Stimulated activated naive CD4-positive, alpha-beta T cell (primary cell): Measurements from ENCODE around the gene MSLN.
"Not testable (repeated sequence)": the region's sequence is repeated elsewhere in the genome, so short reads cannot be mapped to it uniquely, and the experiment has no call there.

ENCODE experiments used
- DNase-seq, 6 experiments: peaks; one replicate each; lab custom pipeline; 2025; lab: John Stamatoyannopoulos, UW

The MSLN gene

DNA sequence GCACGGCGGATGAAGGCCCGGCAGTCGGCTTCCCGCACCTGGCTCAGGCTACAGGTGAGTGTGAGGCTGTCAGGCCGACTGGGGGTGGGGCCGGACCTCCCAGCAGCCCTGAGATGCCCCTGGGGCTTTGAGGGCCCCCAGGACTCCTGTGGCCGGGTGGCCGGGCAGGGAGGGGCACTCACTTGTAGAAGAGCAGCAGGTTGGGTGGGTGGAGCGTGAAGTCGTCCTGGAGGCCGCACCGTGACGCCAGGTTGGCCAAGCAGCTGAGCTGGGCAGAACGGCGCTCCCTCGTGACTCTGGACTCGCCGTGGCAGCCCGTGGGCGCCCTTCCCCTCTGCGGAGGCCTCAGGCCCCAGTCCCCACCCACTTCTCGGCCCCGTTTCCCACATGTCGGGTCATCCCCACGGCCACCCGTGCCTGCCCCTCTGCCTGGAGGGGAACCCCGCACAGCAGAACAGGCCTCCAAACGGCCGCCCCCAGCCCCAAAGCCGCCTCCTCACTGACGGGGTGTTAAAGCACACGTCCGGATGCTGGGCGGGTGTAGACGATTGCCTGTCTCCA, 14.8 kb downstream of the MSLN start:
- DNase-seq, result no peak

DNA sequence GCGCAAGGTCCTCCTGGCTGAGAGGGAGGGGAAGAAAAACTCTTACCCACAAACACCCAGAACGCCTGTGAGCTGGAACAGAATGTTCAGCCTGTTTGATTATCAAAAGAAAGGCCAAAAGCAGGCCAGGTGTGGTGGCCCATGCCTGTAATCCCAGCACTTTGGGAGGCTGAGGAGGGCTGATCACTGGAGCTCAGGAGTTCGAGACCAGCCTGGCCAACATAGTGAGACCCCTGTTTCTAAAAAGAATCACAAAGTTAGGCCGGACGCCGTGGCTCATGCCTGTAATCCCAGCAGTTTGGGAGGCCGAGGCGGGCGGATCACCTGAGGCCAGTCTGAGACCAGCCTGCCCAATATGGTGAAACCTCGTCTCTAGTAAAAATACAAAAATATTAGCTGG, 15.8 kb downstream of the MSLN start:
- not testable (repeated sequence) for DNase-seq

DNA sequence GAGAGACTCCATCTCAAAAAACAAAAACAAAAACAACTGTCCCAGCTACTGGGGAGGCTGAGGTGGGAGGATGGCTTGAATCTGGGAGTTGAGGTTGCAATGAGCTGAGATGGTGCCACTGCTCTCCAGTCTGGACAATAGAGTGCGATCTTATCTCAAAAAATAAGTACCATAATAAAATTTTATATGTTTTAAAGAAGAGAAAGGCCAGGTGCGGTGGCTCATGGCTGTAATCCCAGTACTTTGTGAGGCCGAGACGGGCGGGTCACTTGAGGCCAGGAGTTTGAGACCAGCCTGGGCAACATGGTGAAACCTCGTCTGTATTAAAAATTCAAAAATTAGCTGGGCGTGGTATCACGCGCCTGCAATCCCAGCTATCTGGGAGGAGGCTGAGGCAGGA, 16.3 kb downstream of the MSLN start:
- no peak for DNase-seq

DNA sequence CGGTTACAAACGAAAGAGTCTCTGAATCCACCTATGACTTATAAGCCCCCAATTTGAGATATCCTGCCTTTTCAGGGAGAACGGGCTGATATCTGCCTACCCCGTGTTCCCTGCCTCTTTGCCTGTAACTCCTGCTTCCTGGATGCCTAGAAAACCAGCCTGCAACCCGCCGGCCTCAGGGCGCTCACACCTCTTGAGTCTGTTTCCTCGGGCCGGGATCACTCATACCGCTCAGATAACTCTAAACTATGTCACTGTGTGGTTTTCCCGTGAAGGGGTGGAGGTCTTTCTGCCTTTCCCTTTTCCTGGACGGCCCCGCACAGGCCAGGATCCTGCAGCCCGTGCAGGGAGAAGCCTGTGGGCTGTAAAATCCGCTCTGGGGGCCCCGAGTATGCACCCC, 17.3 kb downstream of the MSLN start:
- no peak for DNase-seq

DNA sequence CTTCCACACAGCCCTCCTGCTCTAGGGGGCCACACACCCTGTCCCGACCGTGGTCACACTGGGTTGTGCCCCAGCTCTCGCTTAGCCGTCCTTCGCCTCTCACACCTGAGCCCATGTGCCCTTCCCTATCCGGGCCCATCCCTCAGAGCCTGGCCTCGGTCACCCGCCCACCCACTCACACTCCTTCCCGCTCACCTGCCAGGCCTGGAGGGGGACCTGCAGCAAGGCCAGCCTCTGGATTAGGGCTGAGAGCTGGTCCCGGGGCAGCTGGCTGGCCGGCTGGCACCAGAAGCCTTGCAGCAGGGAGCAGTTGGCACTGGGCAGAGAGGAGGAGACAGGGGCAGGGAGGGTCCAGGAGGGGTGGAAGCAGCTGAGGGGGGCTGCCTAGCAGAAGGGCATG, 17.9 kb downstream of the MSLN start:
- DNase-seq, result no peak

DNA sequence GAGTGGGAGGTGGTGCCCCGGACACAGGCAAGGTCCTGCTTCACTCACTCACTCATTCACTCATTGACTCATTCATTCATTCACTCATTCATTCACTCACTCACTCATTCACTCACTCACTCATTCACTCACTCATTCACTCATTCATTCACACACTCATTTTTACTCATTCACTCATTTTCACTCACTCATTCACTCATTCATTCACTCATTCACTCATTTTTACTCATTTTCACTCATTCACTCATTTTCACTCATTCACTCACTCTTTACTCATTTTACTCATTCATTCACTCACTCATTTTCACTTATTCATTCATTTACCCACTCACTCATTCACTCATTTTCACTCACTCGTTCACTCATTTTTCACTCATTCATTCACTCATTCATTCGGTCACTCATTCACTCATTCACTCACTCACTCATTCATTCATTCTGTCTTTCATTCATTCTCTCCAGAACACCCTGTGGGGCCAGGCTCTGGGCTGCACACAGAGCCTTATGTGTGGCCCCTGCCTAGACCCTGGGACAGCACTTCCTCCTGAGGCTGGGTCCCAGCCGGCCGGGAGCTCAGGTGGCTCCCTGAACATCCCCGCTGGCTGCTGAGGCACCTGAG, 18.5 kb downstream of the MSLN start:
- no peak for DNase-seq

DNA sequence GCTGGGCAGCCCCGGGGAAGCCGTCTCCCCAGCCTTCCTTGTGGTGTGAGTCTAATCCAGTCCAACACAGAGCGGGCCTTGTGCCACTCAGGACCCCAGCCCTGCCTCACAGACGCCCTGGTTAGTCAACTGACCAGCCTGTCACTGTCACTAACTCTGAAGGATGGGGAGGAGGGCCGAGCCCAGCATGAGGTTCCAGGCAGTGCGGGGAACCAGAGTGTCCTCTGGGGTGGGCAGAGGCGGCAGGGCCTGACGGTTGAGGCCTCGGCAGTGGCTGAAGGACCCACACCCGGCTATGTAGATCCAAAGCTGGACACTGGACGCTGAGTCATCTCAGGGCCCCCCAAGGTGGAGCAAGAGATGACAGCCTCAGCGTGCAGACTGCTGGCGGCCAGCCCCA, 19.0 kb downstream of the MSLN start:
- no peak for DNase-seq

DNA sequence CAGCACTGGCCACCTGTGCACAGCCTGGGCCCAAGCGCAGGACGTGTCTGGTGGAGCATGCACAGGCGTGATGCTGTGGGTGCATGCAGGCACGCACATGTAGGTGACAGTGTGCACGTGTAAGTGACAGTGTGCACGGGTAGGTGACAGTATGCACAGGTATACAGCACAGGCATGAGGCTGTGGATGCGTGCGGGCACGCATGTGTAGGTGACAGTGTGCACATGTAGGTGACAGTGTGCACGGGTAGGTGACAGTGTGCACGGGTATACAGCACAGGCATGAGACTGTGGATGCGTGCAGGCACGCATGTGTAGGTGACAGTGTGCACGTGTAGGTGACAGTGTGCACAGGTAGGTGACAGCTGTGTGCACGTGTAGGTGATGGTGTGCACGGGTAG, 19.8 kb downstream of the MSLN start:
- DNase-seq, result no peak

DNA sequence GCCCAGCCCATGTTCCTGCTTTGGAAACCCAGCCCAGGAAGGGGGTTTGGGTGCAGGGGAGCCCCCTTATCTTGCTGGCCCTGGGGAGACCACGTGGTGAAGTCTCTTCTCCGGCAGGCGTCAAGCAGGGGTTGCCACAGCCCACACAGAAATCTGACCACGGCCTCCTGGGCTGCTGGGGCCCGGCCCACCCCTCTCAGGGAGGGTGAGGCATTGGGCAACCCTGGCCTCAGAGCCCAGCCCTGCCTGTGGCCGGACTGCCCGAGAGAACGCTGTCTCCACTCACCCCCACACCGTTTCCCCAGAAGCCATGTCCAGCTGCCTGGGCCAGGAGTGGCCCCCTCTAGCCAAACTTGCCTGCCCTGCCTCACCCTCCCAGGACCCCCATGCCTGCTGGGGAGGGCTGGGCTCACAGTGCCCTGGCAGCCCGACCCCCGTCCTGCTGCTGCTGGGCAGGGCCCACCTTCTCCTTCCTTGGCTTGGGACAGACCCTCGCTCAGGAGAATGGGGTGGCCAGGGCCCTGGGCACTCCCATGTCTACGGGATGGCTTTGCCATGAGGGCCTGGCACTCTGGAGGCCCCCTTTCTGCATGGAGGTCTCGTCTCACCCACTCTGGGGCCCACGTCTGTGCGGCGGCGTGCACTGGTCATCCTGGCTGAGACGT, 20.9 kb downstream of the MSLN start:
- DNase-seq, result no peak

DNA sequence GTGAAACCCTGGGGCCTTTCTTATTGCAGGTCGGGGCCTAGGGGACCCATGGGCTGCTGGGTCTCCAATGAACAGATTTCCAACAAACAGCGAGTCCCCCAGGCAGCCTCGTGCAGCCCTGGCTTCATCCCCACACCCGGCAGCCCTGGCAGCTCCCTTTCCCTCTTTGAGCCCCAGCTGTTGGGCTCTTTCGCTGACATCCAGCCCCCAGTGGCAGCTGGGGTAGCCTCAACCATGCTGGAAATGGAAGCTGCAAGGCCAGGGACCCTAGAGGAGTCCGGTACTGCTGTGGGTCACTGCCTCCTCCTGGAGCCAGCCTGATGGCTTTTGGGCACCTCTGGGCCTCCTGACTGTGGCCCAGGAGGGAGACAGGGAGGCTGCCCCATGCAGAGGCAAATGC, 21.7 kb downstream of the MSLN start:
- no peak for DNase-seq

DNA sequence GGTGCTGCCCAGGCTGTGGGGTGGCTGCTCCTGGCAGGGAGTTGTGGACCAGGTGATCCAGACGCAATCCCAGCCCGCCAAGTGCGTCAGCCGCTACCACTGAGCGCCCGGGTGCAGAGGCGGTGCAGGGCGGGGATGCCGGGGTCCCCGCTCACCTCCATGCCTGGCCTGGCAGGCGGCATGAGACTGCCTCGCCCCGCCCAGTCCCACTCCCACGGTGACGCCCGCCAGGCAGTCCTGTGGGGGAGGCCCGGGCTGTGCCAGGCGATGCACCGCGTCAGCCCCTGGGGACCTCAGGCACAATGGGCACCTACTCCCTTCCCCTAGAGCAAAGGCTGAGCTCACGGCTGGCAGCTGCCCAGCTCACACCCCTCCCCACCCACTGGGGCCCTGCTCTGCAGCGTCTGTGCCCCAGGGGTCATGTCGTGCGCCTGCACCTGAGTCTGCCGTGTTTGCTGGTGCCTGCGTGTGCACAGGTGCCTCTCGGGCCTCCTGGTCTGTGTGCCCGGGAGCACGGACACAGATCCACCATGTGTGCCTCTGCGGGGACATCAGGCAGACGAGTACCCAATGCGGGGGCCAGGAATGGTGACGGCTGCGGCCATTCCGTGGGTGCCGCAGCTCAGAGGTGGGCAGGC, 22.4 kb downstream of the MSLN start:
- DNase-seq, result no peak

DNA sequence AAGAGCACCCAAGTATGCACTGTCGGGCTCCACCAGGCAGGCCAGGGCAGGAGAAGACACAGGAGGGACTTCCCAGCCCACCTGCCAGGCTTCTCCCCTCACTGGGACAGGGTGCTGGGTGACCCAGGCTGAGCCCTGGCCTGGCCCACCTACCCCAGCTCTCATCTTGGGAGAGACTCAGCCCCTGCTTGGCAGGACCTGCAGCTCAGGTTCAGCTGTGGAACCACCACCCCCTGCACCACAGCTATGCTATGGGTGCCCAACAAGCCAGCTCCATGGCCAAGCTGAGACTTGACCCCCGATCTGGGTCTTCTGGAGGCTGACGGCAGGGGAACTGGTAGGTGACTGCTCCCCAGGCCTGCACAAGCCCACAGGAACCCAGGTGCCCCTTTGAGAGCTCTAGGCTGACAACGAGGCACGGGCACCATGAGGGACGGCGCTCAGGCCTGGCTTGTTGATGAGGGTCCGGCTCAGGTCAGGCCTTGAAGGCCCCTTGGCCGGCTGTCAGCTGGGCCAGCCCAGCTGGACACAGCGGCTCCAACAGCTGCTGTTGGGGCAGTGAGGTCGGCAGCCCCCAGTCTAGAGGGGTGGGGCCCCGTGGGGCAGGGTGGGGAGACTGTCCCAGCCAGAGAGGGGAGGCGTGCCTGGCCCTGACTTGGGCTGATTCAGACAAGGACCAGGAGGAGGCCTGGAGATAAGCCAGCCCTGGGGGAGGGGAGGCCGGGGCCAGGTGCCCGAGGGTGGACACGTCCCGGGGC, 23.0 kb downstream of the MSLN start:
- DNase-seq, result no peak

DNA sequence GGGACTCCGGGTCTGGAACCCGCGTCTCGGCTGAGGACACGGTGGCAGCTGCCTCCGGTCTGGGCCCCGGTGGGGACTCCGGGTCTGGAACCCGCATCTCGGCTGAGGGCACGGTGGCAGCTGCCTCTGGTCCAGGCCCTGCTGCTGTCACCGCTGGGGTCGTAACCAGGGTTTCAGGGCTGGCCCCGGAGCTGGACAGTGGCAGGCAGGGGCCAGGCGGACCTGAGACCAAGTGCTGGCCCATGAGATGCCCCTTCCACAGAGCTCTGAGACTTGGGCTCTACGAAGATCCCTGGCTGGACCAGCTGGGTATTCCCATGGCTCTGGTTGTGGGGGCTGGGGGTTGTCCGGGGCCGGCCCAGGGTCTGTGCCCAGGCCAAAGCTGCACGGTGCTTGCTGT, 23.9 kb downstream of the MSLN start:
- no peak for DNase-seq

DNA sequence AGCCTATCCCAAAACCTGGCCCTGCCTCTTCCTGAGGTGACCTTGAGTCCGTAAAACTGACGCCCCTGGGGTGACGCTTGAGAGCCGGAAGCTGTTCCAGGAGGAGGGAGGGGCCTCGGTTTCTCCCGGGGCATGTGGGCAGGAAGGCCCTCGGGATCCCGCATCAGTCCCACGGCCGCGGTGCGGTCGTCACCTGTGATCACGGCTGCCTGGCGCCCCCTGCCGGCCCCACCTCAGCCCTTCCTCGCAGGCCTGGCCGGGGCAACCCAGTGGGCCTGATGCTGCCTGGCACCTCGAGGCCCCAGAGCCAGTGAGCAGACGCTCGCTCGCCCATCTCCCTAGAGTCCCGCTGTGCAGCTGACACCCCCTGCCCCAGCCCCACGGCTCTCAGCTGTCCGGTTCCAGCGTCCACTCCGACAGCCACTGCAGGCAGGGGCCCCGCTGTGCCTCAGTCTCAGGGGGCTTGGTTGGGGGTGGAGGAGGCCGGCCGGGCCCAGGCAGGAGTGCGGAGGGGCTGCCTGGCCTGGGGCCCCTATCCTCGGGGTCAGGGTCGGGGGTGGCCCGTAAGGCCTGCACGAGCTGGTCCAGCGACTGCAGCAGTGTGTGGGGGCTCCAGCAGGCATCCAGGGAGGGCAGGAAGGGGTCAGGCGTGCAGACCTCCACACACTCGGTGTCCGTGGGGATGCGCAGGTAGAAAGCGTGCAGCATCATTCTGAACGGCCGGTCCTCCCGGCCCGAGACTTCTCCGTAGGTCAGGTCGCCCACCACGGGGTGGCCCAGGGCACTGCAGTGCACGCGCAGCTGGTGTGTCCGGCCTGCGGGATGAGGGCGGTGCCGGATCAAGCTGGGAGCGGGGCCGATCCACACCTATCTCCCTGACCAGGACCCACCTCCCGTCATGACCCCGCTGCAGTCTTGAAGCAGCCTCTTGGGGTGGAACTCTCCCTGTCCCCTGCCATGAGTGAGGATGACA, 25.3 kb downstream of the MSLN start:
- peak; percentile 29 to 76 (median 62) for DNase-seq

DNA sequence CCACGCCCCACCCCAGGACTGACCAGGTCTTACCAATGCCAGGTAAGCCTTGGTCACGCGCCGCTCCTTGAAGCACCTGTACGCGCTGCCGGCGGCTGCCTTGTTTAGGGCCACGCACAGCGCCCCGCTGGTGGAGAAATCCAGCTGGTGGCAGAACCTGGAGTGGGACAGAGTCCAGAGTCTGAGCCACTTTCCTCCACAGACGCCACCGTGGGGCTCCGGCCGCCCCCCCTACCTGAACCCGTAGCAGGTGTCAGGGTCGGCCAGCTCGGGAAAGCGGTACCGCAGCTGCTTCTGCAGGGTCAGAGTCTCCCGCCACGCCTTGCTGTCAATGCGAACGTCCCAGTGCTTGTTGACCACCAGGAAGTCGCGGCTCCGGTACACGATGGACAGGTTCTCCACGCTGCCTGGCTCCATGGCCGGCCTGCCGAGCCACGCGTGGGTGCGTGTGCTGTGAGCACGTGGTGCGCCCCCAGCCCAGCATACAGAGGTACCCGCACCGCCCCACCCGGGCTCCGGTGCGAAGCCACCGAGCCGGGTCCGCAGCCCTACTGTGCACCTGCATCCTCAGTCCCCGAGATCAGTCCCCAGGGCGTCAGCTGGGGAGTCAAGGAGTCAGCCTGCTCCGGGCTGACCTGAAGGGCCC, 26.9 kb downstream of the MSLN start:
- DNase-seq, result no peak

DNA sequence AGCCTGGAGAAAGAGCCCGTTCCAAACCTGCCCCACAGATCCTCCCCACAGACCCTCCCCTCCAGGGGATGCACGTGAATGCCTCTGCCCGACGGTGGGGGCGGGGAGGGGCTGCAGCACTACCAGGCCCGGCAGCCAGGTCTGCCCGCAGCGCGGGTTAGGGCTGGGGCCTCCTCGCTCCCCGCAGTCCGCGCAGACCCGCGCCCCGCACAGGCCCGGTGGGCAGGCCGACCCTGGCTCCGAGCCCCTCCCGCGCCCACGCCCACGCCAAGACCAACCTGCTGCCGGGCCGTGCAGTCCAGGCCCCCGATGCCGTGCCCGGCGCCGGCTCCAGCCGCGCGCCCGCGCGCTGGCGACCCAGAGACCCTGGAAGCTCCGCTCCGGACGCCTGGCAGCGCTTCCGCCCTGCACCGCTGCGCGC, 27.5 kb downstream of the MSLN start, which contains the start of gene RPUSD1:
Gene RPUSD1 (minus strand): TSS at position 404 of the 421 bp plus-strand sequence. CDS start 644 bp downstream, outside the sequence.
- no peak for DNase-seq

DNA sequence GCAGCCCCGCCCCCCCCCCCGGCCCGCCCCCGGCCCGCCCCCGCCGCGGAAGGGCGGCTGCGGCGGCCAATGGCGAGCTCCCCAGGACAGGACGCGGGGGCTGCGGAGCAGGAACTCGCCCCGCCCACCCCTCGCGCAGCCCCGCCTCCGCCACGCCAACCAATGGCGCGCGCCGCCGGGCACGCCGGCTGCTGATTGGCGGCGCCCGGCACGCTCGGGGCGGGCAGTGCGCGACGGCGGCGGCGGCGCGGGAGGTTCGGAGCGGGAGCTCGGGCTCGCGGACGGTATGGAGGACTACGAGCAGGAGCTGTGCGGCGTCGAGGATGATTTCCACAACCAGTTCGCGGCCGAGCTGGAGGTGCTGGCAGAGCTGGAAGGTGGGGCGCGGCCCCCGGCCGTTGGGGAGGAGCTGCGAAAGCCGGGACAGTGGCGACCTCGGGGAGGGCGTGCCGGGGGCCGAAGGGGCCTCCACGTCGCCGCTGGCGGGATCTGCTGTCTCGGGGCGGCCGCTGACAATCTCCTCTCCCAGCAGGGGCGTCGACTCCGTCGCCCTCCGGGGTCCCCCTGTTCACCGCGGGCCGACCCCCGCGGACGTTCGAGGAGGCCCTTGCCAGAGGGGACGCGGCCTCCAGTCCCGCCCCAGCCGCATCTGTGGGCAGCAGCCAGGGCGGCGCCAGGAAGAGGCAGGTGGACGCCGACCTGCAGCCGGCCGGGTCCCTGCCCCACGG, 28.0 kb downstream of the MSLN start, which contains the start of gene CHTF18:
Gene CHTF18 (plus strand): TSS at position 222 of the 728 bp plus-strand sequence. CDS start 65 bp downstream, at position 287.
- peak; percentile 90 to 95 (median 92) for DNase-seq

DNA sequence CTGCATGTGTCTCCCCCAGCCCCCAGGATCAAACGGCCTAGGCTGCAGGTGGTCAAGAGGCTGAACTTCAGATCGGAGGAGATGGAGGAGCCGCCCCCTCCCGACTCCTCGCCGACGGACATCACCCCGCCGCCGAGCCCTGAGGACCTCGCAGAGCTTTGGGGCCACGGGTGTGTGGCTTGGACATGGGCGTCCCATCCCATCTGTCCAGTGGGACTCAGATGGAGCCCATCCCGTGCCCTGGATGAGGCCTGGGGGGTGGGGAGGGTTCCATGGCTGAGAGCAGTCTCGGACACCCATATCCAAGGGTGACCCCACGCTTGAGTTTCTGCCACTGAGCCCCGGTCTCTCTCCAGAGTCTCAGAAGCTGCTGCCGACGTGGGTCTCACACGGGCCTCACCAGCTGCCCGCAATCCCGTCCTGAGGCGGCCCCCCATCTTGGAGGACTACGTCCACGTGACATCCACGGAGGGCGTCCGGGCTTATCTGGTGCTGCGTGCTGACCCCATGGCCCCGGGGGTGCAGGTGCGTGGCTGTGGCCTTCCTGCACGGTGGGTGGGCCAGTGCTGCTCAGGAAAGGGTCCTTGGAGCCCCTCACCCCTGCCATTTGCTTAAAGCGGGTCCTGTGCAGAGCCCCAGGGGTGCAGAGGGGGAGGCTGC, 28.8 kb downstream of the MSLN start:
- DNase-seq, result no peak

DNA sequence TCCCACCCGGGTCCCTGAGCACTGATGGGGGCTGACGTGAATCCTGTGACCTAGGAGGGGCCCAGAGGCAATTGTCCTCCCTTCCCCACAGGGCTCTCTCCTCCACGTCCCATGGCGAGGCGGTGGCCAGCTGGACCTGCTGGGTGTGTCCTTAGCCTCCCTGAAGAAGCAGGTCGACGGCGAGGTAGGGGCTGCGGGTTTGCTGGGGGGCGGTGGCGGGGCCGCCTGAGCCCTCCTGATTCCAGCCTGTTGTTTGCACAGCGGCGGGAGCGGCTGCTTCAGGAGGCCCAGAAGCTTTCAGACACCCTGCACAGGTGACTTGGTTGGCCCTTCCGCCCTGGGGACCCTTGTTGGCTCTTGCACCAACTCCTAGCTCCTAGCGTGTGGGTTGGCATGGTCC, 29.6 kb downstream of the MSLN start:
- no peak for DNase-seq
